ENCODE results near the gene PNPLA5. TPM values are rescaled to one million over a fixed set of nuclear protein-coding genes. Genes with fewer than 3 reads are reported as not detected.
A peak's percentile ranks its signal among the peaks of the same experiment; 100 is the strongest.

PNPLA5 gene
- total and polyA plus RNA-seq, 7 donors: not detected

DNA sequence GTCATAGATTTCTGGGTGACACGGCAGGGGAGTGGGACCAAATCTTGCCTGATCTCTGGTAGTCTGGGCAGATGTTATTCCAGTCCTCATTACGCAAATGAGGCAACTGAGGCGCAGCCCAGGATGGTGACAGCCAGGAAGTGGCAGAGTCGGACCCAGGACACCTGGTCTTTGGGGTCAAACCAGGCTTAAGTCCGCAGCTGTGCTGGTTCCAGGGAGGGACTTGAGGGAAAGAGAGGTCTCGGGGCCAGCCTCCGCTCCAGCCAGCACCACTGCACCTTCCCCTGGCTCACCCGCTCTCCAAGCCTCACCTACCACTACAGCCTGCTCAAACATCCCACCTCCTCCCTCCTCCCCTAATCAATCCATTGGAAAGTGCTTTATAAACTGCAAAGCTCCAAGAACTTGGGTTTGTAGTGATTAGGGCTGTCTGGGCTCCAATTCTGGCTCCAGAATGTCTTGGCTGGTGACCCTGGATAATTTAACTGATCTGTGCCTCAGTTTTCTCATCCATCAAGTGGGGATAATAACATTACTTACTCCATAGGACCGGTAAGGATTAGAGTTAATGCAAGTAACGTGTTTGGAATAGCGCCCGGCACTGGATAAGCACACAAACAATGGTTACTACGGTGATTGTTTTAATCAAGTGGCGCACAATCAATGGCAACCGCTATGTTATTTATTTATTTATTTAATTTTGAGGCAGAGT is 526 bp upstream of the PNPLA5 start:
- Histone ChIP-seq H3K9me3 (no peaks in the 10 kb centered on the region), H3K4me3 (no peak overlapping the region), H3K4me1 (peaks cover 0 to 12% (median 9%) of the 10 kb centered on the region in 4 donors), H3K27me3 (peaks cover 20 to 63% (median 51%) of the 10 kb centered on the region in 3 donors), H3K27ac (no peak overlapping the region), H3K36me3 (no peaks in the 10 kb centered on the region)
- intact Hi-C loops (cut with DNase I): no loop called here
- TF ChIP-seq POLR2A (IDR thresholded peaks at IDR 0.05): no peak
- no peak for TF ChIP-seq CTCF (IDR thresholded peaks at IDR 0.05)
- no peak for TF ChIP-seq POLR2AphosphoS5 (IDR thresholded peaks at IDR 0.05)
- no peak for TF ChIP-seq EP300 (IDR thresholded peaks at IDR 0.05)
- 43 to 47% methylated on average over 15 of the region's 15 CpGs for WGBS, 2 donors
- no peak for DNase-seq

- H3K4me3 ChIP-seq: no peak overlapping the region
- peaks cover 20 to 66% (median 53%) of the 10 kb centered on the region in 3 donors for H3K27me3 ChIP-seq
- 16 to 19% methylated on average over 24 of the region's 24 CpGs for WGBS, 2 donors
- H3K36me3 ChIP-seq: no peaks in the 10 kb centered on the region
- peaks cover 0 to 12% (median 9%) of the 10 kb centered on the region in 4 donors for H3K4me1 ChIP-seq
- no peak overlapping the region for H3K27ac ChIP-seq
- TF ChIP-seq POLR2A (IDR thresholded peaks at IDR 0.05) (no peak), POLR2AphosphoS5 (IDR thresholded peaks at IDR 0.05) (no peak), EP300 (IDR thresholded peaks at IDR 0.05) (no peak), CTCF (IDR thresholded peaks at IDR 0.05) (no peak)
- intact Hi-C loops (cut with DNase I): no loop called here
- peak; percentile 55 for DNase-seq
- no peaks in the 10 kb centered on the region for H3K9me3 ChIP-seq
Observed at GRCh38 chr22:43890901-43891331, 897 bp downstream of the PNPLA5 start.

- Histone ChIP-seq H3K36me3 (no peaks in the 10 kb centered on the region), H3K27me3 (peaks cover 20 to 69% (median 56%) of the 10 kb centered on the region in 3 donors), H3K9me3 (no peaks in the 10 kb centered on the region), H3K4me3 (no peak overlapping the region), H3K4me1 (peaks cover 0 to 12% (median 9%) of the 10 kb centered on the region in 4 donors), H3K27ac (no peak overlapping the region)
- intact Hi-C loops (cut with DNase I): no loop called here
- 33 to 59% methylated on average over 4 of the region's 4 CpGs for WGBS, 2 donors
- TF ChIP-seq POLR2A (IDR thresholded peaks at IDR 0.05): no peak
- TF ChIP-seq CTCF (IDR thresholded peaks at IDR 0.05): no peak
- no peak for TF ChIP-seq EP300 (IDR thresholded peaks at IDR 0.05)
- no peak for TF ChIP-seq POLR2AphosphoS5 (IDR thresholded peaks at IDR 0.05)
- DNase-seq: peak; percentile 24
Observed at GRCh38 chr22:43889860-43890253, 2.0 kb downstream of the PNPLA5 start.

GRCh38 chr22:43889201-43889859 is 2.5 kb downstream of the PNPLA5 start:
- no peaks in the 10 kb centered on the region for H3K36me3 ChIP-seq
- H3K27me3 ChIP-seq: peaks cover 20 to 69% (median 56%) of the 10 kb centered on the region in 3 donors
- no peak overlapping the region for H3K4me3 ChIP-seq
- DNase-seq: peak; percentile 39
- H3K4me1 ChIP-seq: peaks cover 0 to 12% (median 9%) of the 10 kb centered on the region in 4 donors
- H3K27ac ChIP-seq: no peak overlapping the region
- intact Hi-C loops (cut with DNase I): no loop called here
- TF ChIP-seq EP300 (IDR thresholded peaks at IDR 0.05) (no peak), CTCF (IDR thresholded peaks at IDR 0.05) (no peak), POLR2A (IDR thresholded peaks at IDR 0.05) (no peak), POLR2AphosphoS5 (IDR thresholded peaks at IDR 0.05) (no peak)
- WGBS, 2 donors: 59 to 76% methylated on average over 16 of the region's 16 CpGs
- no peaks in the 10 kb centered on the region for H3K9me3 ChIP-seq

Data from sigmoid colon (tissue), 7 donors.